DMS153 treated with DMSO at 0.1 percent for 48 hours (cell line): ENCODE data around the gene AIP.
A peak's percentile ranks its signal among the peaks of the same experiment; 100 is the strongest.
"Not testable (repeated sequence)": the region's sequence is repeated elsewhere in the genome, so short reads cannot be mapped to it uniquely, and the experiment has no call there.

Experiments
- DNase-seq: peaks from one replicate; lab custom pipeline; 2025; ENCODE audit not compliant: unreplicated experiment; lab: John Stamatoyannopoulos, UW

The AIP gene

GRCh38 chr11:67468456-67468758, 14.4 kb upstream of the AIP start:
- DNase-seq, result no peak

DNA sequence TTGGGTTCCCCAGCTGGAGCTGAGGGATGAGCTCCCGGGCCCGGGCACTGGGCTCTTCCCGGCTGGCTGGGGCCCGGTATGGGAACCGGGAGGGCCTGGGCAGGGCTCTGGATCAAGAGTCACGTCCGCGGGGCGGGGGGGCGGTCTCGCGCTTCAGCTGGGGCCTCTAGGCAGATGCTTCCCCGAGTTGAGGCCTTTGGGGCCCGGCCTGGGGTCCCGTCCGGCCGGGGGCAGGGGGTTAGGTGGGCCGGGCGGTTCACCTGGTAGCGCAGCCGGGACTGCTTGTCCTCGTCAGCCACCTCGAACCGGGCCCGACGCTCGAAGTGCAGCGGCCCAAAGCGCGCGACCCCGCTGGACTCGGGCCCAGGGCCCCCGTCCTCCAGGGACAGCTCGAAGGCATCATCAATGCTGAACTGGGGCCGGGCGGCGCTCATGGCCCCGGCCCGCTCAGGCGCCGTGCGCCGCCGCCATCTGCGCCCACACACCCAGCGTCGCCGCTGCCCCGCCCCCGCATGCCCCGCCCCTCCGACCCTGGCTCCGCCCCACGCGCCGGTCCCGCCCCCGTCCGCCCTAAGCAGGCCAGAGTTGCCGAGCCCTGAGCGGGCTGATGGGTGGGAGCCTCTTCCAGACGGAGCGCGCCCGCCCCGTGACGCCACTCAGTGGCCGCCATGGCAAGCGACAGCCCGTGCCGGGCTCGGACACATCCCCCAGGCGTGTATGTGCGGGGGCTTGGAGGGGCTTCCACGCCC, 13.9 kb upstream of the AIP start, which contains the start of gene TMEM134:
Gene TMEM134 (minus strand): TSS at position 493 of the 749 bp plus-strand sequence. CDS start 59 bp downstream, at position 434.
- peak; percentile 64 for DNase-seq

GRCh38 chr11:67469508-67469811, 13.4 kb upstream of the AIP start:
- no peak for DNase-seq

DNA sequence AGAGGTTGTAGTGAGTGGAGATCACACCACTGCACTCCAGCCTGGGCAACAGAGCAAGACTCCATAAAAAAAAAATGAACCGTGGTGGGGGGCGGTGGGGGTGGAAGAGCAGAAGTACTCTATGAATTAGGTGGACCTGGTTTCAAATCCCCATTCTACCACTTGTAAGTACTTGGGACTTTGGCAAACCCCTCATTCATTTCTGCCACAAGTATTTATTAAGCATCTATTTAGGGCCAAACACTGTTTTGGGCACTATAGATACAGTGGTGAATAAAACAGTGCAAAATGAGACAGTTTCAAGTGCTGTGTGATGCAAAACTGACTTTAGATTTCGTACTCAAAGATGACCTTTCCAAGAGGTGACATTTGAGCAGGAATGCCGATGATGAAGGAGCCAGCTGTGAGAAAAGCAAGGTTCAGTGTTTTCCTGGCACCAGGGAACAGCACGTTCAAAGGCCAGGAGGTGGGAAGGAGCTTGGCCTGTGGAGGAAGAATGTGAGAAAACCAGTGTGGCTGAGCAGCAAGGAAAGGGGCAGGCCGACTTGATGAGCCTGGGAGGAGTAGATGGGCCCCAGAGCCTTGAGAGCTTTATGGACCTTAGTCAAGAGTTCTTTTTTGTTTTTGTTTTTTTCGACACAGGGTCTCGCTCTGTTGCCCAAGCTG, 12.4 kb upstream of the AIP start:
- no peak for DNase-seq

DNA sequence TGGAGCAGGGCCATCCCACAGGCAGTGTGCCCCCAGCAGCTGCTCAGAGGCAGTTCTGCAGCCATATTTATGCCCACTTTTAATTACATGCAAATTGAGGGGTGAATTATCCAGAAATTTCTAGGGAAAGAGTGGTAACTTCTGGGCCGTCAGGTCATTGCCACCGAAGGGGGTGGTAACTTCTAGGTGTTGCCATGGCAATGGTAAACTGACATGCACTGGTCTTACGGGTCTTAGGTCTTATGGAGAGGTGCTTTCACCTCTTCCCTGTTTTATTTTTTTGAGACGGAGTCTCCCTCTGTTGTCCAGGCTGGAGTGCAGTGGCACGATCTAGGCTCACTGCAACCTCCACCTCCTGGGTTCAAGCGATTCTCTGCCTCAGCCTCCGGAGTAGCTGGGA, 9.9 kb upstream of the AIP start:
- no peak for DNase-seq

DNA sequence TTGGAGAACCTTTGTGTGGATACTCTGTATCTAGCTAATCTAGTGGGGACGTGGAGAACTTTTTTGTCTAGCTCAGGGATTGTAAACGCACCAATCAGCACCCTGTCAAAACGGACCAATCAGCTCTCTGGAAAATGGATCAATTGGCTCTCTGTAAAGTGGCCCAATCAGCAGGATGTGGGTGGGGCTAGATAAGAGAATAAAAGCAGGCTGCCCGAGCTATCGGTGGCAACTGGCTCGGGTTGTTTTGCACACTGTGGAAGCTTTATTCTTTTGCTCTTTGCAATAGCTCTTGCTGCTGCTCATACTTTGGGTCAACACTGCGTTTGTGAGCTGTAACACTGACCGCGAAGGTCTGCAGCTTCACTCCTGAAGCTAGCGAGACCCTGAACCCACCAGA, 6.1 kb upstream of the AIP start:
- not testable (repeated sequence) for DNase-seq

DNA sequence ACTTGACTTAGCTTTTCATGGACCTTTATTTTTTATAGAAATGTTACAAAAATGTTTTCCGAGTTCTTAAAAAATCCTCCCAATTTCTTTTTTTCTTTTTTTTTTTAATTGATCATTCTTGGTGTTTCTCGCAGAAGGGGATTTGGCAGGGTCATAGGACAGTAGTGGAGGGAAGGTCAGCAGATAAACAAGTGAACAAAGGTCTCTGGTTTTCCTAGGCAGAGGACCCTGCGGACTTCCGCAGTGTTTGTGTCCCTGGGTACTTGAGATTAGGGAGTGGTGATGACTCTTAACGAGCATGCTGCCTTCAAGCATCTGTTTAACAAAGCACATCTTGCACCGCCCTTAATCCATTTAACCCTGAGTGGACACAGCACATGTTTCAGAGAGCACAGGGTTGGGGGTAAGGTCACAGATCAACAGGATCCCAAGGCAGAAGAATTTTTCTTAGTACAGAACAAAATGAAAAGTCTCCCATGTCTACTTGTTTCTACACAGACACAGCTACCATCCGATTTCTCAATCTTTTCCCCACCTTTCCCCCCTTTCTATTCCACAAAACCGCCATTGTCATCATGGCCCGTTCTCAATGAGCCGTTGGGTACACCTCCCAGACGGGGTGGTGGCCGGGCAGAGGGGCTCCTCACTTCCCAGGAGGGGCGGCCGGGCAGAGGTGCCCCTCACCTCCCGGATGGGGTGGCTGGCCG, 5.3 kb upstream of the AIP start:
- not testable (repeated sequence) for DNase-seq

DNA sequence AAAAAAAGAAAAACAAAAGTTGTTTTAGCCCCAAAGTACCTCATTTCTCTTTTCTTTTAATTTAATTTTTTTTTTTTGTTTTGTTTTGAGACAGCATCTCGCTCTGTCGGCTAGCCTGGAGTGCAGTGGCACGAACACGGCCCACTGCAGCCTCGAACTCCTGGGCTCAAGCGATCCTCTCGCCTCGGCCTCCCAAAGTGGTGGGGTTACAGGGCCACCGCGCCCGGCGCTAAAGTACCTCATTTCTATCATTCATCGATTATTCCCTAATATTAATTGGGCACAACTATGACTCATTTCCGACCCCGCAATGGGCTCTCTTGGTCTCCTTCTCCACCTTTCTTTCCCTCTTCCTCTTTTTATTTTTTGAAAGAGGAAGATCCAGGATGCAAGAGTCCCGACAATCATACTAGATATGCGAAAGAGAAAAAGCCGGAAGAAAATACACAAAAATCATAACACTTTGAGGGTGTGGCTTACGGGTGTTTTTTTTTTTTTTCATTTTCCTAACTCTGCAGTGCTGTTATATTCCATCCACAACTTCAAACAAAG, 475 bp upstream of the AIP start:
- no peak for DNase-seq

DNA sequence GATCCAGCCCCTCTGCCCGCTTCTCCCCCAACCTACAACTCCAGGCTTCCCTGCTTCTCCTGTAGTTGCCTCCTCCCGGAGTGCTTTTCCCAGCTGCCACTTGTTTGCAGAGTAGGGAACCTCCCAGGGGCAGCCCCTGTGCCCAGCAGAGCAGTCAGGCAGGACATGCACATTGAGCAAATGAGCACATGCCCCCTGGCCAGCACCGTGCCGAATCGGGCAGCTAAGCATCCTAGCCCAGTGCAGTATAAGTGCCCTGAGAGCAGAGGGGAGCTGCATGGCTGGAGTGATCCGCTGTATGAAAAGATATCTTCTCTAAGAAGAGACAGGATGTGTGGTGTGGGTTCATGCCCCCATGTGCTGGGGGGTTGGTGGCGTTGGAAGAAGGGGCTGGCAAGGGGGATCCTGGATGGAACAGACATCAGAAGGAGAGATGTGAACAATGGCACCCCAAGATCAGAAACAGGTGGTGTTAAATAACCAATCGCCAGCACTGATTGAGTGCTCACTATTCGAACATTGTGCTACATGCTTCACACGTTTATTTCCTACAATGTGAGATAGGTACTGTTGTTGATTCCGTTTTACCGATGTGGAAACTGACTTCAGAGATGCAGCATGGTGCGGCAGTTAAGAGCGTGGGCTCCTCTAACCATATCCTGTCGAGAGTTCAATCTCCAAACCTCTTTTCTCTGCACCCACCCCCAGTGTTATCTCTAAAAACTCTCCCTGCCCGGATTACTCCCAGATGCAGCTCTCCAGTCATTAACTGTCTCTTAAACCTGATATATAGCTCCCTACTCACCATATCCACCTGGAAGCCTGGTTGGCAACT, 1.2 kb downstream of the AIP start:
- no peak for DNase-seq

GRCh38 chr11:67484847-67485311, 2.1 kb downstream of the AIP start:
- no peak for DNase-seq

GRCh38 chr11:67485873-67486361, 3.1 kb downstream of the AIP start:
- DNase-seq, result not testable (repeated sequence)

DNA sequence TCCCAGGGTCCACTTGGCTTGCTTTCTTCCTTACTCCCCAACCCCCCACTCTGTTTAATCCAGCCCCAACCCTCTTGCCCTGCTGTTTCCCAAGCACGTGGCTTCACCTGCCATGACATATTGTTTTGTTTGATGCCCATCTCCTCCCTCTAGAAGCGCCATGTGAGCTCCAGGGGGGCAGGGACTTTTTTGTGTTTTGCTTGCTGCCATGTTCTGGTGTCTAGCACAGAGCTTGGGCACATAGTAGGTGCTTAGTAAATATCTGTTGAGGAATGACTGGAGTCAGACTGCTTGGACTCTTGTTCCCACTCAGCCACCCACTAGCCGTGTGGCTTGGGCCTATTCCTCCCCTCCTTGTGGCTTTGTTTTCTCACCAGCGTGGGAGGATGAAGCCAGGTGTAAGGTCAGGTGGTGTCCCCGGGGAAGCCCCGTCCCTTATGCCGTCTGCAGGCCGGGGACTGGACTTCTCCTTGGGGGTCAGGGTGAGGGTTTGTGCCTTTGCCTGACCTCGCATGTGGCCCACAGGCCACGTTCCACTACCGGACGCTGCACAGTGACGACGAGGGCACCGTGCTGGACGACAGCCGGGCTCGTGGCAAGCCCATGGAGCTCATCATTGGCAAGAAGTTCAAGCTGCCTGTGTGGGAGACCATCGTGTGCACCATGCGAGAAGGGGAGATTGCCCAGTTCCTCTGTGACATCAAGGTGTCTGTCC, 3.8 kb downstream of the AIP start:
- no peak for DNase-seq

- no peak for DNase-seq
Measured at GRCh38 chr11:67489203-67489884, 6.5 kb downstream of the AIP start.

DNA sequence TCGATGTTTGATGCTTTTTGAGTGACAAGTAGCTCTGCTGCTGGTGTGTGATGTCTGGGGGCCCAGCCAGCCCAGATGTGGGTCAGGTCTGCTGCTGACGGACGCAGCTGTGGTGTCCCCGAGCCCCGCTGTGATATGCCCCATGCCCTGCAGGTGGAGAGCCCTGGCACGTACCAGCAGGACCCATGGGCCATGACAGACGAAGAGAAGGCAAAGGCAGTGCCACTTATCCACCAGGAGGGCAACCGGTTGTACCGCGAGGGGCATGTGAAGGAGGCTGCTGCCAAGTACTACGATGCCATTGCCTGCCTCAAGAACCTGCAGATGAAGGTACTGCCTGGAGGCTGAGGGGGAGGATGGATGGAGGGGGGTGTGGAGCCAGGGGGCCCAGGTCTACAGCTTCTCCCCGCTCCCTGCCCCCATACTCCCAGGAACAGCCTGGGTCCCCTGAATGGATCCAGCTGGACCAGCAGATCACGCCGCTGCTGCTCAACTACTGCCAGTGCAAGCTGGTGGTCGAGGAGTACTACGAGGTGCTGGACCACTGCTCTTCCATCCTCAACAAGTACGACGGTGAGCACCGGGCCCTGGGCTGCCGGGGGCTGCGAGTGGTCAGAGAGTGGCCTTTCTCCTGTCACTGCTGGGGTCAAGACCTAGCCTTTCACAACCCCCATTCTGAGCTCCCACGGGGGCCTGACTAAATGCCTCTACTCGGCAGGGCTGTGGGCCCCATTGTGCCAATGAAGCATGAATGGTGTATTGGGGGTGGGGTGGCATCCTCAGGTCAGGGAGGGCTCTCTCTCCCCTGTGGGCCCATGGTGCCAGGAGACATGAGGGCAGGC, 7.3 kb downstream of the AIP start:
- DNase-seq, result no peak

- DNase-seq, result no peak
Measured at GRCh38 chr11:67490727-67491065, 7.9 kb downstream of the AIP start.

DNA sequence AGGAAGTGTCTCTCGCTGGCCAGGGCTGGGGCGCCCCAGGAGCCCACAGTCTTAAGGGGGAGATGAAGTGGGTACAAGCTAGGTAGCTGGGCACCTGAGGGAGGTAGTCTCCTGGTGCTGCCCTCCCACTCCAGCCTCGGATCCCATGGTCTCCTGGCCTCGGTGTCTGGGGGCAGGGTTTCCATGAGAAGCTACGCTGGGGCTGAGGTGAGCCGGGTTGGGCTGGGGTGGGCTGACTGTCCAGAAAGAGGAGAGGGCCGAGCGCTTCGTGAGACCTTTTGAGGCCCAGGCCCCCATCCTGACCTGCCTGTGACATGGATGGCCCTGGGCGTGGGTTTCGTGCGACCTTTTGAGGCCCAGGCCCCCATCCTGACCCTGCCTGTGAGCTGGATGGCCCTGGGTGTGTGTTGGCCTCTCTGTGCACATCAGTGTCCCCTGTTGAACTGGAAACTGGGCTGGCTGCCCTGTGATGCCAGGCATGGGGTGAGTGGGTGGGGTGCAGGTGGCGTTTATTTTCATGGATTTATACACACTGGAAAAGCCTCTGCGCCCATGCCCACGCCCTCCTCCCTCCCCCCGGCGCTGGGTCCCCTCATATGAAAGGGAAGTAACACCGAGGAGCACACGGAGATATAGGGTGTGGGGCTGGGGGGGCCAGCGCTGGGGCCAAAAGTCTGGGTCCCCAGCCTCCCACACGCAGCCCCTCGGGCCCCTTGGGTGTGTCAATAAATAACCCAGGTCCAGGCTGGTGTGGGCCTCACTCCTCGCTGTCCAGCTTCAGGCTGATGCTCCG, 8.6 kb downstream of the AIP start:
- DNase-seq, result no peak

DNA sequence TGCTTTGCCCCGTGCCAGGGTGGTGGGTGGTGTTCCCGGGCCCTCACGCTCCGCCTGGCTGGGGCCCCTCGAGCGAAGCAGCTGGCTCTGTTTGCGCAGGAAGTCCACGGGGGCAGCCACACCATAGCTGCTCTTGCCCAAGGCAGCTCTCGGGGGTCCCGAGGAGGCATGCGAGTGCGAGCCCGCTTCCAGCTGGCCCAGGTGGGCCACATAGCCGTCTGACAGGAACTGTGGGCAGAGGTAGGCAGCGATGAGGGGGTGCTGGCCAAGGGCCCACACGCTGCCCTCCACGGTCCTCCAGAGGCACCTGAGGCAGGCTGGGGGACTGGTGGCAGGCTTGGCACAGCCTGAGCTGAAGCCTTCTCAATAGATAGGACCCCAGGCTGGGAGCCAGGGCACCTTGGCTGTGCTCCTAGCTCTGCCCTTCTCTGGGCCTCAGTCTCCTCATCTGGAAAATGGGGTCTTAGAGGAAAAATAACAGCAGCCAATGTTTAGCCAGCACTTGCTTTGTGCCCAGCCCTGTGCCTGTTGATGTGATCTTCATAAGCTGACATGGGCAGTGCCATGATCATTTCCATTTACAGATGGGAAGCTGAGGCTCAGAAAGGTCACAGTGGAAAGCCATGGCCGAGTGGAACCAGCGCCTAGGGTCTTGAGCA, 9.4 kb downstream of the AIP start:
- no peak for DNase-seq
